Measurements from ENCODE around the gene PPARD. TPM values are rescaled to one million over a fixed set of nuclear protein-coding genes. Genes with fewer than 3 reads are reported as not detected.

Gene PPARD
- polyA plus RNA-seq, 2 of the 4 experiments (the other 2 are of a cell fraction): 3.8 to 5.9 TPM

DNA sequence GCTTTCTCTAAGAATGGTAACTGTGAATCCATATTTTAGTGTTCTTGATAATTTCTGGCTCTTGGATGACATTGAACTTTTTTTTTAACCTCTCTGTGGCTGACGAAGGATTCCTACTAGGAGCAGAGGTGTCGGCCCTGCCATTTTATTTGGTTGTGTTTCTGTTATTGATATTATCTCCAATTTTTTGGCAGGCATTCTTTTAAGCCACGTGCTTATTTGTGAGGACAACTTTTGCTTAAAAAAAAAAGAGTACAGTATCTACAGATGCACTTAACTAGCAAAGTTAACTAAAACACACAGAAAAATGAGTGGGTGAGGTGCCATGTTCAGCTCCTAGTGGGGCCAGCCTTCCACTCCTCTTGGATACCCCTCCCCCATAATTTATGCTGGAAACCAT is 110.9 kb downstream of the PPARD start:
- TF ChIP-seq FOSL2 (IDR thresholded peaks at IDR 0.05): no peak
- no peak for TF ChIP-seq FOSL2 (CRISPR knock-in tag; IDR thresholded peaks at IDR 0.05)
- TF ChIP-seq BHLHE40 (IDR thresholded peaks at IDR 0.05; ENCODE audit: low read depth, low read length): no peak
- FAIRE-seq (no peak), DNase-seq (ENCODE audit: low read depth in 1 of 2, low spot score in 1 of 2) (no peak), ATAC-seq (no peak)
- H3K4me1 ChIP-seq: peaks cover 5% of the 10 kb centered on the region; the same call in 2 of the 3 replicates
- no peaks in the 10 kb centered on the region for H3K9me3 ChIP-seq
- H3K27ac ChIP-seq: no peak overlapping the region
- ChIA-PET POLR2A (no interaction called here), CTCF (interaction anchor here (0.6 to 8.0 kb wide), 3 partner anchors 14 to 111 kb away, joined by 3 to 48 read pairs (median 13); partner anchors contain the start of genes PPARD and RPL10A)
- peak overlapping the region; percentile 91; the same call in 1 of the 3 replicates for H3K4me3 ChIP-seq
- WGBS (ENCODE audit: missing lambda C conversion rate): 82% methylated on average over 3 of the region's 3 CpGs
- peak overlapping the region; percentile 94 for H3K4me2 ChIP-seq

DNA sequence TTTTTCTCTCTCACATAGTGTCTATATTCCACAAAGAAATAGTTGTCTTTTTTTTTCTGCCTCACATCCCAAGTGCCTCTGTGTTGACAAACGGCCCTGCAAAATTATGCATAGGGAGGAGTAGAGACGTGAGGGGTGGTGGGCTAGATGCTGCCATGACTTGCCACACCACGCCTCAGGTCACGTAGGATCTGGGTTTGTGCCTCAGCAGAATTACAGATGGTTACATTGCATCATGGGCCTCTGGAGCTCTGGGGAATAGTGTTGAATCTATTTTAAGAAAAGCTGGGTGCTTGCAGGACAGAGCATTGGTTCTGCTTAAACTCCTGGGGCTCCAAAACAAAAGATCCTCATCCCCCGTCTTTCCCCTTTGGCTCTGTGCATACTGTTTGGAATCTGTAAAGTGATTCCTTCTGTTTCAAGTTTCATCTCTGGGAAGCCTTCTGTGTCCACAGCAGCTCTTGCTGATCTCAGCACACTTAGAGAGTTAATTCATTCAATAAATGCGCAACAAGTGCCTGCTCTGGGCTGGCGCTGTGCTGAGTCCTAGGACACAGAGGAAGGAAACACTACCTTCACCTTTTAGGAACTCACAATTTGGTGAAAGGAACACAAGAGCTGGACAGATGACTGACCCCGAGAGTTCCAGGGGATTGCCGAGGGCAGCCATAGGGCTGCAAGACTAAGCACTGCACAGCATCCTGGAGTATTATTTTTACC is 112.2 kb downstream of the PPARD start:
- H3K4me2 ChIP-seq: no peak overlapping the region
- ATAC-seq: no peak
- H3K4me3 ChIP-seq: no peak overlapping the region

DNA sequence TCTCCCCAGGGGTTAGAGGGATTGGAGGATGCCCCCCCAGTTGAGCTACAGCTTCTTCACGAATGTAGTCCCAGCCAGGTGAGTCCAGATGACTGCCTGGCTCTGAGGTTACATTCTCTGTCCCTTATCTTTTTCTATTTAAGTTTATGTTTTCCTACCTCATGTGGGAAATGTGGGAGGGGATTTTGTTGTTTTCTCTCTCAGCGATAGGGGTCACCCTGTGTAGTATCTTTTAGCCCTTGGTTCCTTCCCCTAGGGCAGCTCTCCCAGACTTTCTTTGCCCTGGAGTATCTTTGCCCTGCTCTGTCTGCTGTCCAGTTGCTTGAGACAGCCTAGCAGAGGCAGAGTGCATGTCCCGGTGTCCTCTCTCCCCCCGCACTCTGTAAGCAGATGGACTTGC is 115.5 kb downstream of the PPARD start:
- 85% methylated on average over 2 of the region's 4 CpGs for WGBS (ENCODE audit: missing lambda C conversion rate)
- CTCF ChIA-PET: interaction anchor here (1.1 to 8.0 kb wide), 3 partner anchors 9 to 116 kb away, joined by 4 to 48 read pairs (median 8); partner anchors contain the start of genes PPARD and RPL10A
- Histone ChIP-seq H3K9me3 (no peaks in the 10 kb centered on the region), H3K4me2 (no peak overlapping the region), H3K4me3 (no peak overlapping the region), H3K4me1 (no peaks in the 10 kb centered on the region), H3K27ac (no peak overlapping the region)
- ATAC-seq (no peak), DNase-seq (ENCODE audit: low read depth in 1 of 2, low spot score in 1 of 2) (no peak), FAIRE-seq (no peak)
- POLR2A ChIA-PET: no interaction called here
- TF ChIP-seq, protein P1, sequence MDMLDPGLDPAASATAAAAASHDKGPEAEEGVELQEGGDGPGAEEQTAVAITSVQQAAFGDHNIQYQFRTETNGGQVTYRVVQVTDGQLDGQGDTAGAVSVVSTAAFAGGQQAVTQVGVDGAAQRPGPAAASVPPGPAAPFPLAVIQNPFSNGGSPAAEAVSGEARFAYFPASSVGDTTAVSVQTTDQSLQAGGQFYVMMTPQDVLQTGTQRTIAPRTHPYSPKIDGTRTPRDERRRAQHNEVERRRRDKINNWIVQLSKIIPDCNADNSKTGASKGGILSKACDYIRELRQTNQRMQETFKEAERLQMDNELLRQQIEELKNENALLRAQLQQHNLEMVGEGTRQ (IDR thresholded peaks at IDR 0.05): no peak
- TF ChIP-seq MYC (IDR thresholded peaks at IDR 0.05; ENCODE audit: borderline replicate concordance, low read length) (no peak), MAZ (IDR thresholded peaks at IDR 0.05; ENCODE audit: borderline replicate concordance, low read depth, low read length) (no peak), ESRRA (IDR thresholded peaks at IDR 0.05; ENCODE audit: borderline replicate concordance, low read length) (no peak), EHMT2 (IDR thresholded peaks at IDR 0.05; ENCODE audit: low read depth) (no peak), HOXB13 (CRISPR knock-in tag; IDR thresholded peaks at IDR 0.05; ENCODE audit: low read depth) (no peak), ZSCAN20 (CRISPR knock-in tag; IDR thresholded peaks at IDR 0.05) (no peak), PHF8 (IDR thresholded peaks at IDR 0.05; ENCODE audit: borderline replicate concordance, low read depth) (no peak), RARB (CRISPR knock-in tag; IDR thresholded peaks at IDR 0.05) (no peak)
- TF ChIP-seq, protein P2, sequence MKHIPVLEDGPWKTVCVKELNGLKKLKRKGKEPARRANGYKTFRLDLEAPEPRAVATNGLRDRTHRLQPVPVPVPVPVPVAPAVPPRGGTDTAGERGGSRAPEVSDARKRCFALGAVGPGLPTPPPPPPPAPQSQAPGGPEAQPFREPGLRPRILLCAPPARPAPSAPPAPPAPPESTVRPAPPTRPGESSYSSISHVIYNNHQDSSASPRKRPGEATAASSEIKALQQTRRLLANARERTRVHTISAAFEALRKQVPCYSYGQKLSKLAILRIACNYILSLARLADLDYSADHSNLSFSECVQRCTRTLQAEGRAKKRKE (CRISPR knock-in tag; IDR thresholded peaks at IDR 0.05; ENCODE audit: low read depth): no peak
- TF ChIP-seq, protein P3, sequence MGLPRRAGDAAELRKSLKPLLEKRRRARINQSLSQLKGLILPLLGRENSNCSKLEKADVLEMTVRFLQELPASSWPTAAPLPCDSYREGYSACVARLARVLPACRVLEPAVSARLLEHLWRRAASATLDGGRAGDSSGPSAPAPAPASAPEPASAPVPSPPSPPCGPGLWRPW (IDR thresholded peaks at IDR 0.05): no peak

More for the DNA sequence above, 112.2 kb downstream of the PPARD start:
- WGBS (ENCODE audit: missing lambda C conversion rate): 94% methylated on average over 9 of the region's 9 CpGs
- DNase-seq (ENCODE audit: low read depth in 1 of 2, low spot score in 1 of 2) (no peak), FAIRE-seq (no peak)
- POLR2A ChIA-PET: no interaction called here
- Histone ChIP-seq H3K4me1 (peaks cover 5% of the 10 kb centered on the region; the same call in 2 of the 3 replicates), H3K27ac (no peak overlapping the region), H3K9me3 (no peaks in the 10 kb centered on the region)
- TF ChIP-seq, protein P4, sequence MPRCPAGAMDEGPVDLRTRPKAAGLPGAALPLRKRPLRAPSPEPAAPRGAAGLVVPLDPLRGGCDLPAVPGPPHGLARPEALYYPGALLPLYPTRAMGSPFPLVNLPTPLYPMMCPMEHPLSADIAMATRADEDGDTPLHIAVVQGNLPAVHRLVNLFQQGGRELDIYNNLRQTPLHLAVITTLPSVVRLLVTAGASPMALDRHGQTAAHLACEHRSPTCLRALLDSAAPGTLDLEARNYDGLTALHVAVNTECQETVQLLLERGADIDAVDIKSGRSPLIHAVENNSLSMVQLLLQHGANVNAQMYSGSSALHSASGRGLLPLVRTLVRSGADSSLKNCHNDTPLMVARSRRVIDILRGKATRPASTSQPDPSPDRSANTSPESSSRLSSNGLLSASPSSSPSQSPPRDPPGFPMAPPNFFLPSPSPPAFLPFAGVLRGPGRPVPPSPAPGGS (IDR thresholded peaks at IDR 0.05): no peak
- no peak for TF ChIP-seq CHD2 (IDR thresholded peaks at IDR 0.05; ENCODE audit: low read length, partially characterized antibody)
- no peak for TF ChIP-seq KDM1A (IDR thresholded peaks at IDR 0.05; ENCODE audit: low read depth)
- TF ChIP-seq, protein P5, sequence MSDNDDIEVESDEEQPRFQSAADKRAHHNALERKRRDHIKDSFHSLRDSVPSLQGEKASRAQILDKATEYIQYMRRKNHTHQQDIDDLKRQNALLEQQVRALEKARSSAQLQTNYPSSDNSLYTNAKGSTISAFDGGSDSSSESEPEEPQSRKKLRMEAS (IDR thresholded peaks at IDR 0.05): no peak
- TF ChIP-seq HOXB5 (CRISPR knock-in tag; IDR thresholded peaks at IDR 0.05): no peak
- TF ChIP-seq FOXS1 (CRISPR knock-in tag; IDR thresholded peaks at IDR 0.05): no peak
- no peak for TF ChIP-seq CBX2 (IDR thresholded peaks at IDR 0.05; ENCODE audit: borderline replicate concordance, low read depth)
- TF ChIP-seq, protein P6, sequence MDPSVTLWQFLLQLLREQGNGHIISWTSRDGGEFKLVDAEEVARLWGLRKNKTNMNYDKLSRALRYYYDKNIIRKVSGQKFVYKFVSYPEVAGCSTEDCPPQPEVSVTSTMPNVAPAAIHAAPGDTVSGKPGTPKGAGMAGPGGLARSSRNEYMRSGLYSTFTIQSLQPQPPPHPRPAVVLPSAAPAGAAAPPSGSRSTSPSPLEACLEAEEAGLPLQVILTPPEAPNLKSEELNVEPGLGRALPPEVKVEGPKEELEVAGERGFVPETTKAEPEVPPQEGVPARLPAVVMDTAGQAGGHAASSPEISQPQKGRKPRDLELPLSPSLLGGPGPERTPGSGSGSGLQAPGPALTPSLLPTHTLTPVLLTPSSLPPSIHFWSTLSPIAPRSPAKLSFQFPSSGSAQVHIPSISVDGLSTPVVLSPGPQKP (IDR thresholded peaks at IDR 0.05; ENCODE audit: low read depth, low read length): no peak
- TF ChIP-seq GATA3 (IDR thresholded peaks at IDR 0.05; ENCODE audit: borderline replicate concordance): no peak
- CTCF ChIA-PET: interaction anchor here (1.0 to 8.0 kb wide), 5 partner anchors 13 to 308 kb away, joined by 3 to 48 read pairs (median 3); partner anchors contain the start of genes PPARD and RPL10A
